Measurements from ENCODE around the gene B3GALNT2. TPM values are rescaled to one million over a fixed set of nuclear protein-coding genes. Genes with fewer than 3 reads are reported as not detected.

B3GALNT2 gene
- total RNA-seq (2022), result 35.5 and 35.9 TPM in 2 replicates
- Bru-seq, nascent RNA, result percentile 83 among the genes with signal in this experiment
- percentile 79 among the genes with signal in this experiment for BruChase-seq, experiment 1, labeled RNA remaining after a 2-hour chase
- percentile 80 among the genes with signal in this experiment for BruChase-seq, experiment 2, labeled RNA remaining after a 6-hour chase
- long read RNA-seq, transcript B3GALNT2-202 (12 exons, 2,015 nt), result major isoform, 20 of 57 reads
- long read RNA-seq, partial matches to known transcripts, result 7 of 57 reads
- long read RNA-seq, other reads (novel, unspliced or antisense), result 30 of 57 reads

DNA sequence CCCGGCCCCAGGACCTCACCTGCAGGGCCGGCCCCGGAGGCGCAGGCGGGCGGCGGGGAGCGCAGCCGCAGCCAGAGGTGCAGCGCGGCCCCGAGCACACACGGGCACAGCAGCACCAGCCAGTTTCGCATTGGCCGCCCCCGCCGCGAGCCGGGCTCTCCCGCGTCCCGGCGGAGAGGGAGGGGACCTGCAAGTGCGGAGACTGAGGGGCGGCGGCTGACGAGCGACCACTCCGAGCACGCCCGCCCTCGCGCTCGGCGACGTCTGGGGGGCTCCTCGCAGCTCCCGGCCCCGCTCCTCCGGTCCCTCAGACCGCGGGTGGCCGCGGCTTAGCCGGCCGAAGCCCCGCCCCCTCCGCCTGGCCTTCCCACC lies at the start of gene B3GALNT2:
TSS of gene B3GALNT2 (minus strand) at position 331 of the 372 bp plus-strand sequence. CDS start at position 131, 200 bp downstream.
- intact Hi-C loops (cut with micrococcal nuclease; ENCODE audit: unreplicated experiment), result loop anchor here (1.0 to 10.0 kb wide), 7 partner anchors 137 to 889 kb away; partner anchors contain the start of genes ARID4B, GGPS1, IRF2BP2 and LYST
- peaks cover 17% of the 10 kb centered on the region for H3K36me3 Mint-ChIP-seq (ENCODE audit: insufficient read depth, unreplicated experiment)
- Histone ChIP-seq H3K9me3 (no peaks in the 10 kb centered on the region), H3K36me3 (ENCODE audit: control insufficient read depth, insufficient read depth, low read length) (no peaks in the 10 kb centered on the region), H3K4me3 (ENCODE audit: low read depth, low read length) (peak within 1 kb of the TSS; percentile 99), H3K4me1 (peaks cover 17% of the 10 kb centered on the region), H3K27me3 (replicated peaks; ENCODE audit: control insufficient read depth, insufficient read depth, low read length) (no peaks in the 10 kb centered on the region)
- peaks cover 9% of the 10 kb centered on the region for H3K4me1 Mint-ChIP-seq (ENCODE audit: low read depth, unreplicated experiment)
- no peaks in the 10 kb centered on the region for H3K9me3 Mint-ChIP-seq (ENCODE audit: unreplicated experiment)
- no peaks in the 10 kb centered on the region for H3K27me3 Mint-ChIP-seq (ENCODE audit: insufficient read depth, unreplicated experiment)
- no TSS peak for BruUV-seq (replicated peaks)
- no peak for DNase-seq
- POLR2A ChIA-PET, result interaction anchor here (0.6 to 2.1 kb wide), 8 partner anchors 10 to 788 kb away, joined by 3 to 7 read pairs (median 5); partner anchors contain the start of gene TBCE
- TF ChIP-seq, protein P1, sequence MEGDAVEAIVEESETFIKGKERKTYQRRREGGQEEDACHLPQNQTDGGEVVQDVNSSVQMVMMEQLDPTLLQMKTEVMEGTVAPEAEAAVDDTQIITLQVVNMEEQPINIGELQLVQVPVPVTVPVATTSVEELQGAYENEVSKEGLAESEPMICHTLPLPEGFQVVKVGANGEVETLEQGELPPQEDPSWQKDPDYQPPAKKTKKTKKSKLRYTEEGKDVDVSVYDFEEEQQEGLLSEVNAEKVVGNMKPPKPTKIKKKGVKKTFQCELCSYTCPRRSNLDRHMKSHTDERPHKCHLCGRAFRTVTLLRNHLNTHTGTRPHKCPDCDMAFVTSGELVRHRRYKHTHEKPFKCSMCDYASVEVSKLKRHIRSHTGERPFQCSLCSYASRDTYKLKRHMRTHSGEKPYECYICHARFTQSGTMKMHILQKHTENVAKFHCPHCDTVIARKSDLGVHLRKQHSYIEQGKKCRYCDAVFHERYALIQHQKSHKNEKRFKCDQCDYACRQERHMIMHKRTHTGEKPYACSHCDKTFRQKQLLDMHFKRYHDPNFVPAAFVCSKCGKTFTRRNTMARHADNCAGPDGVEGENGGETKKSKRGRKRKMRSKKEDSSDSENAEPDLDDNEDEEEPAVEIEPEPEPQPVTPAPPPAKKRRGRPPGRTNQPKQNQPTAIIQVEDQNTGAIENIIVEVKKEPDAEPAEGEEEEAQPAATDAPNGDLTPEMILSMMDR (IDR thresholded peaks at IDR 0.05; ENCODE audit: insufficient read depth in 1 of 2, low read depth in 1 of 2, low read length in 1 of 2, severe bottlenecking in 1 of 2, unreplicated experiment in 1 of 2), result no peak
- CTCF ChIA-PET, result interaction anchor here (0.6 to 1.7 kb wide), 12 partner anchors 9 to 547 kb away, joined by 3 to 13 read pairs (median 4); no protein-coding TSS in a partner anchor
- H3K4me3 Mint-ChIP-seq (ENCODE audit: unreplicated experiment), result peak within 1 kb of the TSS; percentile 100
- H3K27ac Mint-ChIP-seq (ENCODE audit: unreplicated experiment), result peak within 1 kb of the TSS; percentile 100

DNA sequence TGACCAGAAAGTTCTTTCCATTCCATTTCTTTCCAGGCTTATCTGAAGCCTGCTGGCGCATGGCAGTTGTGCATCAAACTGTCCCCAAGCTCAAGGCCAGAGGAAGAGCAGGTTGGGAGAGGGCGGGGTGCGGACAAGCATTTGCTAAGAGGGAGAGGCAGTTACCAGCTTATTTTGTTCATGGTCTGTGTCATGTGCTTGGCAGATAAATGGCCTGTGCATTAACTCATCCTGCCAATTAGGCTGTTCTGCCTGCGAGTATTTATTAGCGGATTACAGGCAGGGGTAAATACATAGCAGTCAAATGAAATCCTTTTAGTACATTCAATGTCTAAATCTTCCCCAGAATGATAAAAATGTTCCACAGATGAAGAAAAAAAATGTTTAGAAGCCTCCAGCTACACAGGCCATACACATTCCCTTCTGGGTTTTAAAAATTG lies 48.9 kb upstream of the B3GALNT2 start:
- no peaks in the 10 kb centered on the region for H3K36me3 Mint-ChIP-seq (ENCODE audit: insufficient read depth, unreplicated experiment)
- Histone ChIP-seq H3K4me1 (no peaks in the 10 kb centered on the region), H3K27me3 (replicated peaks; ENCODE audit: control insufficient read depth, insufficient read depth, low read length) (no peaks in the 10 kb centered on the region), H3K4me3 (ENCODE audit: low read depth, low read length) (no peak overlapping the region), H3K9me3 (no peaks in the 10 kb centered on the region), H3K36me3 (ENCODE audit: control insufficient read depth, insufficient read depth, low read length) (no peaks in the 10 kb centered on the region)
- no peaks in the 10 kb centered on the region for H3K27me3 Mint-ChIP-seq (ENCODE audit: insufficient read depth, unreplicated experiment)
- CTCF ChIA-PET, result no interaction called here
- TF ChIP-seq, protein P1 (IDR thresholded peaks at IDR 0.05; ENCODE audit: insufficient read depth in 1 of 2, low read depth in 1 of 2, low read length in 1 of 2, severe bottlenecking in 1 of 2, unreplicated experiment in 1 of 2), result no peak
- no TSS peak for BruUV-seq (replicated peaks)
- no peaks in the 10 kb centered on the region for H3K4me1 Mint-ChIP-seq (ENCODE audit: low read depth, unreplicated experiment)
- DNase-seq, result no peak
- H3K9me3 Mint-ChIP-seq (ENCODE audit: unreplicated experiment), result peaks cover 8% of the 10 kb centered on the region
- POLR2A ChIA-PET, result no interaction called here
- intact Hi-C loops (cut with micrococcal nuclease; ENCODE audit: unreplicated experiment), result no loop called here
- H3K27ac Mint-ChIP-seq (ENCODE audit: unreplicated experiment), result no peak overlapping the region
- no peak overlapping the region for H3K4me3 Mint-ChIP-seq (ENCODE audit: unreplicated experiment)

DNA sequence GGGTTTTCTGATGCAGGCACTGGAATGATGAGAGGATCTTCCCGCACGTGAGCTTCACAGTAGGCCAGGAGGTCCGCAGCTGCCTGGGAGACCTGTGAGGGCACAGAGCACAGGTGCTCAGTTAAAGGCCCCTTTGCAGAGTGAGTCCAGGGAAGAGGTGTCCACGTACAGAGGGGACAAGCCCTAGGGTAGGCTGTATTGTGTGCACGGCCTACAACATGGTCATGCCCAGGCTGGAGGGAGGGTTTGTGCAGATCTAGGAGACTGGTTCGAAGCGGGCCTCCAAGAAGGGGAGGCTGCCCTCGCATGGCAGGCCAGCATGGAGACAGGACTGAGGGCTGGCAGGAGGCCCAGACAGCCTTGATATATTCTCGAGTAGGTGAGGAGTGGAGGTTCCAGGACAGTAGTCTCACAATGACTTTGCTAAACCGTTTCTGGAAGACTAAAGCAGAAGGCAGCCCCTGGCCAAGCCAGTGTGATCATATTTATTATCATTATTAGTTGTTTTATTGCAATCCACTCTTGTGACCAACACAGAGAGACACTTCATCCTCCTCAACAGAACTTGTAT lies 48.0 kb upstream of the B3GALNT2 start:
- Mint-ChIP-seq H3K4me3 (ENCODE audit: unreplicated experiment) (no peak overlapping the region), H3K36me3 (ENCODE audit: insufficient read depth, unreplicated experiment) (no peaks in the 10 kb centered on the region), H3K27ac (ENCODE audit: unreplicated experiment) (no peak overlapping the region), H3K4me1 (ENCODE audit: low read depth, unreplicated experiment) (no peaks in the 10 kb centered on the region), H3K27me3 (ENCODE audit: insufficient read depth, unreplicated experiment) (no peaks in the 10 kb centered on the region), H3K9me3 (ENCODE audit: unreplicated experiment) (peaks cover 8% of the 10 kb centered on the region)
- Histone ChIP-seq H3K4me1 (no peaks in the 10 kb centered on the region), H3K27me3 (replicated peaks; ENCODE audit: control insufficient read depth, insufficient read depth, low read length) (no peaks in the 10 kb centered on the region), H3K4me3 (ENCODE audit: low read depth, low read length) (no peak overlapping the region), H3K36me3 (ENCODE audit: control insufficient read depth, insufficient read depth, low read length) (no peaks in the 10 kb centered on the region), H3K9me3 (no peaks in the 10 kb centered on the region)
- ChIA-PET POLR2A (no interaction called here), CTCF (no interaction called here)
- no peak for DNase-seq
- intact Hi-C loops (cut with micrococcal nuclease; ENCODE audit: unreplicated experiment), result no loop called here
- no TSS peak for BruUV-seq (replicated peaks)
- TF ChIP-seq, protein P1 (IDR thresholded peaks at IDR 0.05; ENCODE audit: insufficient read depth in 1 of 2, low read depth in 1 of 2, low read length in 1 of 2, severe bottlenecking in 1 of 2, unreplicated experiment in 1 of 2), result no peak

All from Caco-2 (cell line).